KMS-11 (cell line): ENCODE data around the gene CDC42BPA.

Experiments used
- H2AFZ ChIP-seq: fragments of 200-600 bp; sonication (generic); 2 replicates; pipeline ENCODE4 v1.6.1; 2016; ENCODE audit warnings: antibody characterized with exemption, mixed run types, low read depth
- H3K27ac ChIP-seq: fragments of 200-600 bp; sonication (generic); 2 replicates; pipeline ENCODE4 v1.6.1; 2016; ENCODE audit warnings: mild to moderate bottlenecking, mixed run types
- H3K27me3 ChIP-seq: fragments of 200-600 bp; sonication (generic); 2 replicates; pipeline ENCODE4 v1.6.1; 2017; ENCODE audit warnings: mild to moderate bottlenecking, low read depth, mixed run types, moderate library complexity; ENCODE audit not compliant: insufficient read depth
- H3K36me3 ChIP-seq: fragments of 200-600 bp; sonication (generic); 2 replicates; pipeline ENCODE4 v1.6.1; 2017; ENCODE audit warnings: mild to moderate bottlenecking, mixed run types; ENCODE audit not compliant: insufficient read depth
- H3K4me1 ChIP-seq: fragments of 200-600 bp; sonication (generic); 2 replicates; pipeline ENCODE4 v1.6.1; 2016; ENCODE audit warnings: mild to moderate bottlenecking, low read depth, mixed run types; ENCODE audit not compliant: poor library complexity, severe bottlenecking
- H3K4me2 ChIP-seq: fragments of 200-600 bp; sonication (generic); 2 replicates; pipeline ENCODE4 v1.7.0; 2016; ENCODE audit warnings: mild to moderate bottlenecking, mixed run types
- H3K4me3 ChIP-seq: fragments of 200-600 bp; sonication (generic); IDR thresholded peaks from 2 replicates; pipeline ENCODE4 v1.6.1; 2017; ENCODE audit warnings: low read depth, low read length, mixed read lengths; ENCODE audit not compliant: insufficient read depth
- H3K79me2 ChIP-seq: fragments of 200-600 bp; sonication (generic); 2 replicates; pipeline ENCODE4 v1.6.1; 2016; ENCODE audit warnings: low read depth, mixed run types; ENCODE audit not compliant: insufficient read depth
- H3K9ac ChIP-seq: fragments of 200-600 bp; sonication (generic); 2 replicates; pipeline ENCODE4 v1.6.1; 2016; ENCODE audit warnings: mild to moderate bottlenecking, mixed run types
- H4K20me1 ChIP-seq: fragments of 200-600 bp; sonication (generic); 2 replicates; pipeline ENCODE4 v1.6.1; 2016; ENCODE audit warnings: mild to moderate bottlenecking, mixed run types; ENCODE audit not compliant: insufficient read depth
- TF ChIP-seq, protein P1 (sequence below): fragments of 200-600 bp; sonication (generic); conservative IDR thresholded peaks from 2 replicates; pipeline ENCODE4 v1.6.1; 2017; ENCODE audit warnings: low read depth, mild to moderate bottlenecking, antibody characterized with exemption, low read length, moderate library complexity, mixed read lengths

Gene CDC42BPA

DNA sequence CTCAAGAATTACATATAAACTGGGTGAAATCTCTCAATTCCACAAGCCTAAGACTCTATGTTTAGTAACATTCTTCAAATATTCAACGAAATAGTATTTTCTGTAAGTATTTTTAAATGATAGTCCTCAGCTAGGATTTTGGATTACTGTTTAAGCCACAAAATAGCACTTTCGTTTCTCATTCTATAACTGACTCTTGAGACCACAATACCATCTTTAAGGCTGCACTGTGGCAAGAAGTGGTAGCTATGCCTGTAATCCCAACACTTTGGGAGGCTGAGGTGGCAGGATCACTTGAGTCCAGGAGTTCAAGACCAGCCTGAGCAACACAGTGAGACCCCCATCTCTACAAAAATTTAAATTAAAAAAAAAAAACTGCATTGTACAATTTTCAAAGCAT, 126.7 kb downstream of the CDC42BPA start:
- Histone ChIP-seq H3K27me3 (no peaks in the 10 kb centered on the region), H3K36me3 (no peaks in the 10 kb centered on the region), H3K9ac (no peak overlapping the region), H3K4me3 (no peak overlapping the region), H2AFZ (no peak overlapping the region), H3K4me2 (peak overlapping the region; percentile 55), H3K4me1 (peaks cover 36% of the 10 kb centered on the region), H3K79me2 (no peaks in the 10 kb centered on the region), H4K20me1 (no peaks in the 10 kb centered on the region), H3K27ac (peak overlapping the region; percentile 55)
- TF ChIP-seq, protein P1, sequence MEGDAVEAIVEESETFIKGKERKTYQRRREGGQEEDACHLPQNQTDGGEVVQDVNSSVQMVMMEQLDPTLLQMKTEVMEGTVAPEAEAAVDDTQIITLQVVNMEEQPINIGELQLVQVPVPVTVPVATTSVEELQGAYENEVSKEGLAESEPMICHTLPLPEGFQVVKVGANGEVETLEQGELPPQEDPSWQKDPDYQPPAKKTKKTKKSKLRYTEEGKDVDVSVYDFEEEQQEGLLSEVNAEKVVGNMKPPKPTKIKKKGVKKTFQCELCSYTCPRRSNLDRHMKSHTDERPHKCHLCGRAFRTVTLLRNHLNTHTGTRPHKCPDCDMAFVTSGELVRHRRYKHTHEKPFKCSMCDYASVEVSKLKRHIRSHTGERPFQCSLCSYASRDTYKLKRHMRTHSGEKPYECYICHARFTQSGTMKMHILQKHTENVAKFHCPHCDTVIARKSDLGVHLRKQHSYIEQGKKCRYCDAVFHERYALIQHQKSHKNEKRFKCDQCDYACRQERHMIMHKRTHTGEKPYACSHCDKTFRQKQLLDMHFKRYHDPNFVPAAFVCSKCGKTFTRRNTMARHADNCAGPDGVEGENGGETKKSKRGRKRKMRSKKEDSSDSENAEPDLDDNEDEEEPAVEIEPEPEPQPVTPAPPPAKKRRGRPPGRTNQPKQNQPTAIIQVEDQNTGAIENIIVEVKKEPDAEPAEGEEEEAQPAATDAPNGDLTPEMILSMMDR: no peak

DNA sequence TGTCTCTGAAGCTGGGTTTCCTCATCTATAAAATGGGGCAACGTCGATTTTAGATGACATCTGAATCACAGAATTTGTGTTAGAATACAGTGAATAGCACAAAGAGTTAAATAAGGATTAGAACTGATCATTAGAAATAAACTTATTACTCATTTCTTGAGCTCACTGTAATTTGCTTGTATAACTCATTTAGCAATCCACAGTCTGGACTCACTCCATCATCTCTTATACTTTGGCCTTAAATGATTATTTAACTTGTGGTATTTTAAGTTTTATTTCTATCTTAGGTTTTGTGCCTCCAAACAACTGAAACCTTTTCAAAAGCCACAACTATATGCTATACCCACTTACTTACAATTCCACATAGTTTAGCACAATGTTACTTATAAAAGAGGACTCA, 128.0 kb downstream of the CDC42BPA start:
- H3K36me3 ChIP-seq: no peaks in the 10 kb centered on the region
- no peak overlapping the region for H3K4me3 ChIP-seq
- H3K4me1 ChIP-seq: peaks cover 36% of the 10 kb centered on the region
- H3K27ac ChIP-seq: no peak overlapping the region
- H3K9ac ChIP-seq: no peak overlapping the region
- no peaks in the 10 kb centered on the region for H3K79me2 ChIP-seq
- H4K20me1 ChIP-seq: no peaks in the 10 kb centered on the region
- no peak overlapping the region for H2AFZ ChIP-seq
- no peaks in the 10 kb centered on the region for H3K27me3 ChIP-seq
- peak overlapping the region; percentile 2; the same call in 1 of the 2 replicates for H3K4me2 ChIP-seq
- TF ChIP-seq, protein P1: no peak

DNA sequence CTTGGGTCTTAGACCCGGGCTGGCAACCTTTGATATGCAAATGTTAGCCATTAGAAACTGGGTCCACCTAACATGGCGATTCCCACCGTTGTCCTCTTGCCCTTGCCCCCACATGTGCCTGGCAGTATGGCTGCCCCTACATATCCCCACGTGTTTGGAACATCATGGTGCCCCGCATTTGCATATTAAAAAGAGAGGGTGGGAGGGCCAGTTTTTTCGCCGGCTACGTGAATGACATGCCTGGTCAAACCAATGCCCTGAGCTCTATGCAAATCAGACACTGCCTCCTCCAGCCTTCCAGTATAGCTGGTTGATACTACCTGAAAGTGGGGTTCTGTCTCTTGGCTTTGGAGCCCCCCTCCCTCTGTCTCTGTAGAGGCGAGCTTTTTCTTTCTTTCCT, 133.0 kb downstream of the CDC42BPA start:
- Histone ChIP-seq H2AFZ (no peak overlapping the region), H3K36me3 (no peaks in the 10 kb centered on the region), H3K27me3 (no peaks in the 10 kb centered on the region), H3K79me2 (no peaks in the 10 kb centered on the region), H4K20me1 (no peaks in the 10 kb centered on the region), H3K4me1 (peaks cover 6% of the 10 kb centered on the region), H3K4me3 (no peak overlapping the region), H3K27ac (no peak overlapping the region), H3K4me2 (no peak overlapping the region), H3K9ac (no peak overlapping the region)
- TF ChIP-seq, protein P1: no peak

DNA sequence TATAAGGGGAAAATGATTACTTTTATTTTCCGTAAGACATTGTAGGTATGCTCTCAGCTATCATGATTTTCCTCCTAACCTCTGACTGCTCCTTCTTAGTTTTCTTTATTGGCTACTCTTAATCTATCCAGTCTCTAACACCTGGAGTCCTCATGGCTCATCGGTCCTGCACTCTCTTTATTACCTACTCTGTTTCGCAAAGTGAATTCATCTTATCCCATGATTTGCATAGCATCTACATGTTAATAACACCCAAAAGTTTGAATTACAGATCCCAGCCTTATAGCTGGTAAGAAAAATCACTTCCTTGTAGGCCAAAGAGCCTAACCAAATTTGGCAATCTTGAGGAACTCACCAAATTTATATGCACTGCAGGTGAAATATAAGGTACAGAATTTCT, 136.3 kb downstream of the CDC42BPA start:
- Histone ChIP-seq H3K27ac (no peak overlapping the region), H3K4me1 (no peaks in the 10 kb centered on the region), H2AFZ (no peak overlapping the region), H3K36me3 (no peaks in the 10 kb centered on the region), H3K27me3 (no peaks in the 10 kb centered on the region), H3K4me3 (no peak overlapping the region), H4K20me1 (no peaks in the 10 kb centered on the region), H3K9ac (no peak overlapping the region), H3K4me2 (no peak overlapping the region), H3K79me2 (no peaks in the 10 kb centered on the region)
- TF ChIP-seq, protein P1: no peak
